Large intestine (tissue), 3 donors: ENCODE data around the gene CCDC134. TPM values are rescaled to one million over a fixed set of nuclear protein-coding genes. Genes with fewer than 3 reads are reported as not detected.
"Not testable (repeated sequence)": the region's sequence is repeated elsewhere in the genome, so short reads cannot be mapped to it uniquely, and the experiment has no call there.

ENCODE experiments used
- DNase-seq, 2 donors: peaks; one replicate each; pipeline versions ENCODE4 v3.0.0 to v3.0.0-alpha.2; 2013
- H3K27ac ChIP-seq: one replicate; pipeline ENCODE4 v1.5.1; 2013; ENCODE audit warnings: low read length
- H3K27me3 ChIP-seq: 2 replicates; pipeline ENCODE4 v1.6.1; 2013; ENCODE audit warnings: low read length; ENCODE audit not compliant: control insufficient read depth, insufficient read depth
- H3K36me3 ChIP-seq: 2 replicates; pipeline ENCODE4 v1.6.1; 2013; ENCODE audit warnings: low read length; ENCODE audit not compliant: control insufficient read depth, insufficient read depth
- H3K4me1 ChIP-seq: one replicate; pipeline ENCODE4 v1.6.1; 2013; ENCODE audit warnings: low read length; ENCODE audit not compliant: control insufficient read depth, insufficient read depth
- H3K4me3 ChIP-seq: one replicate; pipeline ENCODE4 v1.5.1; 2013; ENCODE audit warnings: low read length
- H3K9me3 ChIP-seq: one replicate; pipeline ENCODE4 v1.6.1; 2013; ENCODE audit warnings: mild to moderate bottlenecking, low read depth, low read length, moderate library complexity; ENCODE audit not compliant: control insufficient read depth
- WGBS: methylation state at CpG from one replicate; pipeline ENCODE4 v1.1.5; 2013; ENCODE audit warnings: low lambda C conversion rate; ENCODE audit not compliant: insufficient coverage; 5-methylcytosine and 5-hydroxymethylcytosine counted together
- polyA plus RNA-seq: library from polyadenylated mRNA; unstranded; fragments of 120-200 nt; gene quantifications from one replicate; pipeline ENCODE4 v1.2.1, GENCODE V29; 2013

Gene CCDC134
- polyA plus RNA-seq, 1 donor = 7.2 TPM

- DNase-seq = no peak
- H3K36me3 ChIP-seq = peaks cover 14% of the 10 kb centered on the region
- H3K27ac ChIP-seq = peak overlapping the region; percentile 91
- WGBS = 40% methylated on average over 3 of the region's 17 CpGs
- H3K4me1 ChIP-seq = peaks cover 9% of the 10 kb centered on the region
- H3K27me3 ChIP-seq = no peaks in the 10 kb centered on the region
- peak overlapping the region; percentile 67 for H3K4me3 ChIP-seq
- no peaks in the 10 kb centered on the region for H3K9me3 ChIP-seq
These were observed 31.5 kb downstream of the CCDC134 start for GRCh38 chr22:41831828-41832552.

GRCh38 chr22:41832553-41833368, 32.3 kb downstream of the CCDC134 start, which contains the start of gene SREBF2:
SREBF2 (plus strand) TSS chr22:41833105; CDS start chr22:41833271, 166 bp downstream.
- peaks cover 14% of the 10 kb centered on the region for H3K36me3 ChIP-seq
- peak within 1 kb of the TSS; percentile 91 for H3K27ac ChIP-seq
- no peaks in the 10 kb centered on the region for H3K27me3 ChIP-seq
- DNase-seq = peak; percentile 100
- H3K9me3 ChIP-seq = no peaks in the 10 kb centered on the region
- H3K4me3 ChIP-seq = peak within 1 kb of the TSS; percentile 85
- H3K4me1 ChIP-seq = peaks cover 9% of the 10 kb centered on the region
- no CpG with 5 or more reads among the region's 75 CpGs for WGBS

- no peaks in the 10 kb centered on the region for H3K27me3 ChIP-seq
- H3K4me1 ChIP-seq = peaks cover 9% of the 10 kb centered on the region
- DNase-seq = peak; percentile 33 to 77
- H3K9me3 ChIP-seq = no peaks in the 10 kb centered on the region
- peak overlapping the region; percentile 85 for H3K4me3 ChIP-seq
- WGBS = no CpG with 5 or more reads among the region's 86 CpGs
- peak overlapping the region; percentile 91 for H3K27ac ChIP-seq
- peaks cover 17% of the 10 kb centered on the region for H3K36me3 ChIP-seq
These were observed 33.0 kb downstream of the CCDC134 start for GRCh38 chr22:41833369-41834004.

- H3K27me3 ChIP-seq = no peaks in the 10 kb centered on the region
- WGBS = 21% methylated on average over 2 of the region's 14 CpGs
- no peaks in the 10 kb centered on the region for H3K9me3 ChIP-seq
- peaks cover 22% of the 10 kb centered on the region for H3K36me3 ChIP-seq
- peaks cover 9% of the 10 kb centered on the region for H3K4me1 ChIP-seq
- H3K4me3 ChIP-seq = peak overlapping the region; percentile 85
- peak overlapping the region; percentile 91 for H3K27ac ChIP-seq
- DNase-seq = no peak
These were observed 33.8 kb downstream of the CCDC134 start for GRCh38 chr22:41834005-41834944.

GRCh38 chr22:41835462-41835861, 35.0 kb downstream of the CCDC134 start:
- H3K36me3 ChIP-seq = peaks cover 24% of the 10 kb centered on the region
- WGBS = no CpG with 5 or more reads among the region's 8 CpGs
- not testable (repeated sequence) for H3K27ac ChIP-seq, H3K9me3 ChIP-seq, H3K27me3 ChIP-seq, H3K4me1 ChIP-seq, H3K4me3 ChIP-seq, DNase-seq

GRCh38 chr22:41836551-41836950, 36.1 kb downstream of the CCDC134 start:
- Histone ChIP-seq H3K4me1 (peaks cover 12% of the 10 kb centered on the region), H3K9me3 (no peaks in the 10 kb centered on the region), H3K4me3 (no peak overlapping the region), H3K27me3 (no peaks in the 10 kb centered on the region), H3K27ac (no peak overlapping the region), H3K36me3 (peaks cover 24% of the 10 kb centered on the region)
- no peak for DNase-seq
- WGBS = no CpG with 5 or more reads among the region's 2 CpGs

GRCh38 chr22:41838842-41839618, 38.6 kb downstream of the CCDC134 start:
- H3K36me3 ChIP-seq = peaks cover 31% of the 10 kb centered on the region
- H3K4me3 ChIP-seq = no peak overlapping the region
- no peaks in the 10 kb centered on the region for H3K9me3 ChIP-seq
- no peaks in the 10 kb centered on the region for H3K27me3 ChIP-seq
- no peak for DNase-seq
- peaks cover 15% of the 10 kb centered on the region for H3K4me1 ChIP-seq
- 86% methylated on average over 1 of the region's 1 CpG for whole genome bisulfite sequencing
- no peak overlapping the region for H3K27ac ChIP-seq

GRCh38 chr22:41840216-41840615, 39.7 kb downstream of the CCDC134 start:
- no CpG with 5 or more reads among the region's 5 CpGs for WGBS
- Histone ChIP-seq H3K27ac (no peak overlapping the region), H3K36me3 (peaks cover 31% of the 10 kb centered on the region), H3K4me3 (no peak overlapping the region), H3K9me3 (no peaks in the 10 kb centered on the region), H3K27me3 (no peaks in the 10 kb centered on the region), H3K4me1 (peaks cover 6% of the 10 kb centered on the region)
- no peak for DNase-seq

GRCh38 chr22:41841085-41841712, 40.7 kb downstream of the CCDC134 start:
- H3K27ac ChIP-seq = no peak overlapping the region
- peaks cover 25% of the 10 kb centered on the region for H3K36me3 ChIP-seq
- no peak for DNase-seq
- WGBS = 25% methylated on average over 2 of the region's 3 CpGs
- H3K27me3 ChIP-seq = no peaks in the 10 kb centered on the region
- H3K9me3 ChIP-seq = no peaks in the 10 kb centered on the region
- peaks cover 12% of the 10 kb centered on the region for H3K4me1 ChIP-seq
- no peak overlapping the region for H3K4me3 ChIP-seq
